ENCODE results near the gene ANKRD55. TPM values are rescaled to one million over a fixed set of nuclear protein-coding genes. Genes with fewer than 3 reads are reported as not detected.

ANKRD55 gene
- total RNA-seq, 4 donors from 2014 or later: not detected

DNA sequence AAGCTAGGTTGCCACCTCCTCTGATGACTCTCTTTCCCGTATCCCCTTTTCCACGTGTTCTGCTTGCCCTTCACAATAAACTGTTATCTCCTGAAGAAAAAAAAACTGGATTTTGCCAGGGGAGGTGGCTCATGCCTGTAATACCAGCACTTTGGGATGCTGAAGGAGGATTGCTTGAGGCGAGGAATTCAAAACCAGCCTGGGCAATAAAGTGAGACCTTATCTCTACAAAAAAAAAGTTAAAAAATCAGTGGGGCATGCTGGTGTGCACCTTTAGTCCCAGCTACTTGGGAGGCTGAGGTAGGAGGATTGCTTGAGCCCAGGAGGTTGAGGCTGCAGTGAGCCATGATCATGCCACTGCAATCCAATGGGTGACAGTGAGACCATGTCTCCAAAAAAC is 156.6 kb downstream of the ANKRD55 start:
- Histone ChIP-seq H3K4me1 (peaks cover 0 to 62% (median 9%) of the 10 kb centered on the region in 4 donors), H3K4me3 (no peak overlapping the region), H3K36me3 (no peaks in the 10 kb centered on the region), H3K27ac (no peak overlapping the region), H3K27me3 (no peaks in the 10 kb centered on the region), H3K9me3 (no peaks in the 10 kb centered on the region)
- 80 to 83% methylated on average over 3 of the region's 3 CpGs for WGBS, 2 donors
- TF ChIP-seq EP300 (IDR thresholded peaks at IDR 0.05) (no peak), POLR2A (IDR thresholded peaks at IDR 0.05) (no peak)
- TF ChIP-seq, protein P1, sequence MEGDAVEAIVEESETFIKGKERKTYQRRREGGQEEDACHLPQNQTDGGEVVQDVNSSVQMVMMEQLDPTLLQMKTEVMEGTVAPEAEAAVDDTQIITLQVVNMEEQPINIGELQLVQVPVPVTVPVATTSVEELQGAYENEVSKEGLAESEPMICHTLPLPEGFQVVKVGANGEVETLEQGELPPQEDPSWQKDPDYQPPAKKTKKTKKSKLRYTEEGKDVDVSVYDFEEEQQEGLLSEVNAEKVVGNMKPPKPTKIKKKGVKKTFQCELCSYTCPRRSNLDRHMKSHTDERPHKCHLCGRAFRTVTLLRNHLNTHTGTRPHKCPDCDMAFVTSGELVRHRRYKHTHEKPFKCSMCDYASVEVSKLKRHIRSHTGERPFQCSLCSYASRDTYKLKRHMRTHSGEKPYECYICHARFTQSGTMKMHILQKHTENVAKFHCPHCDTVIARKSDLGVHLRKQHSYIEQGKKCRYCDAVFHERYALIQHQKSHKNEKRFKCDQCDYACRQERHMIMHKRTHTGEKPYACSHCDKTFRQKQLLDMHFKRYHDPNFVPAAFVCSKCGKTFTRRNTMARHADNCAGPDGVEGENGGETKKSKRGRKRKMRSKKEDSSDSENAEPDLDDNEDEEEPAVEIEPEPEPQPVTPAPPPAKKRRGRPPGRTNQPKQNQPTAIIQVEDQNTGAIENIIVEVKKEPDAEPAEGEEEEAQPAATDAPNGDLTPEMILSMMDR (IDR thresholded peaks at IDR 0.05): no peak
- DNase-seq (ENCODE audit: low spot score in 2 of 2): no peak

DNA sequence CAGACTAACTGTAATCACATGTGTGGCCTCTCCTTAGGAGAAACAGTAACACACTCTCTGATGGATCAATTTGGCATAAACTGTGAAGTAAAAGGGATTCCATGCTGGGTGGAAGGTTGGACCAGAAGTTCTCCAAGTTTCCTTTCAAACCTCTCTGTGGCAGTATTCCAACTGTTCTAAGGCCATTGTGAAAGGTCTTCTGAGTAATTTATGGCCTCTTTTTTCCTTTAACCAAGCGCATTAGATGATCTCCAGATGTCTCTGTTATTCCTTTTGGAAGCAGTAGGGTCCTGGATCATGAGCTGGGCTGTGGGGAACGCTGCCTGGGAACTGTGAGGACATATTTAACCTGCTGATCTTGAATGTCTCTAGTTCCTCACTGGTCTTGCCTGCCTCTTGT is 157.8 kb downstream of the ANKRD55 start:
- H3K4me3 ChIP-seq: no peak overlapping the region
- H3K36me3 ChIP-seq: no peaks in the 10 kb centered on the region
- 62 to 63% methylated on average over 2 of the region's 2 CpGs for WGBS, 2 donors
- TF ChIP-seq EP300 (IDR thresholded peaks at IDR 0.05) (peak; percentile 45 to 92), POLR2A (IDR thresholded peaks at IDR 0.05) (no peak)
- TF ChIP-seq, protein P1 (IDR thresholded peaks at IDR 0.05): peak in 1 of 5 experiments; percentile 17
- no peaks in the 10 kb centered on the region for H3K9me3 ChIP-seq
- H3K27ac ChIP-seq: peak overlapping the region; percentile 40 to 79 (median 64)
- no peaks in the 10 kb centered on the region for H3K27me3 ChIP-seq
- DNase-seq (ENCODE audit: low spot score in 2 of 2): peak; percentile 40 to 74
- H3K4me1 ChIP-seq: peaks cover 0 to 65% (median 16%) of the 10 kb centered on the region in 4 donors

DNA sequence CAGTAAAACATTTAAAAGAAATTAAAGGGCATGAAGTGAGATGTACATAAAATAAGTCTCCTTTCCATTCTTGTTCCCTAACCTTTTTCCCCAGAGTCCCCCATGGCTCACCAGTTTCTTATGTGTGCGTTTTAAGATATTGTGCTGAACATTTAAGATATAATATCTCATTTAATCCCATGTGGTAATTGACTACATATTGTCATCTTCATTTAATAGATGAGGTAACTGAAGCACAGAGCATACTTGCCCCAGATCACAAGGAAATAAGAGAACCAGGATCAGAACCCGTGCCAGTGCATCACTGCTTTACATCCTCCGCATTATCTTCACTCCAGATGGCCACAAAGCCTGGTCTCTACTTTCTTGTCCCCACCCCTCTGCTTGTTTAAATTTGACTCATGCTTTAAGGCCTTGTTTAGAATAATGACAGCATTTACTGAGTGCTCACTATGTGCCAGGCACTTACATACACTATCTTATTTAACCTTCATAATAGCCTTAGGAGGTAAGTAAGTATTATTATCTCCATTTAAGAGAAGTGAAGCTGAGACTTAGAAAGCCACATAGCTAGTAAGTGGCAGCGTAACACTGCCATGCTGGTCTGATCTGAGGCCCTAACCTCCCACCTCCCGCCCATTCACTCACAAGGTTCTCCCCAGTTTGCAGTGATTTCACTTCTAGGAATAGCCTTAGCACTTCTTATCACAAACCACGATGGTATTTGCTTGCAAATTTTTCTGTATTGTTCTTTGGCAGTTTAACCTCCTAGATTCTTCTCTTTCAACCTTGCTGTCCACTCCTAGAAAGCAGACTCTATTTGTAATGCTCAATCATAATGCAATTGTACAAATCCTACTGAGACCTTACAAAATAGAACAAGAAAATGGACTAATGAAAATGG is 160.0 kb downstream of the ANKRD55 start:
- Histone ChIP-seq H3K9me3 (no peaks in the 10 kb centered on the region), H3K27me3 (no peaks in the 10 kb centered on the region), H3K36me3 (no peaks in the 10 kb centered on the region), H3K27ac (no peak overlapping the region), H3K4me1 (peaks cover 0 to 60% (median 15%) of the 10 kb centered on the region in 4 donors), H3K4me3 (no peak overlapping the region)
- TF ChIP-seq, protein P1 (IDR thresholded peaks at IDR 0.05): no peak
- TF ChIP-seq EP300 (IDR thresholded peaks at IDR 0.05): no peak
- TF ChIP-seq POLR2A (IDR thresholded peaks at IDR 0.05): no peak
- 87 to 88% methylated on average over 6 of the region's 6 CpGs for WGBS, 2 donors
- DNase-seq (ENCODE audit: low spot score in 2 of 2): no peak

DNA sequence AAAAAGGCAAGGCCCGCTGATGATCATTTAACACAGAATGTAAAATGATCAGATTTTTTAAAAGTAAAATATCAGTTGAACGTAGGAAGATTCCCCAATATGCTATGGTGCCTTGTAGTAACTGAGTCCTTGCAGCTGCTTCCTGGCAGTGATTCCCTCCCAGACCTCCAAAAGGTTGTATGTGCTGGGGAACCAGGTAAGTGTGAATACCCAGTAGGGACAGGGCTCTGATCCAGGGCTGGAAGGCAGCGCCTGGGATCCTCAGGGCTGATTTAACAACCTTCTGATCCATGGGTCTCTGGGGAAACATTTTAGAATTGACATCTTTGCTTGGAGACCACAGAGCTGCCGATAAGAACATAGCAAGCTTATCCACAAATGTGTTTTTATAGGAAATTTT is 161.7 kb downstream of the ANKRD55 start:
- H3K27ac ChIP-seq: peak overlapping the region in 3 of 4 donors; percentile 7 to 62 (median 53)
- H3K4me3 ChIP-seq: no peak overlapping the region
- no peak for DNase-seq (ENCODE audit: low spot score in 2 of 2)
- H3K9me3 ChIP-seq: no peaks in the 10 kb centered on the region
- peaks cover 0 to 52% (median 15%) of the 10 kb centered on the region in 4 donors for H3K4me1 ChIP-seq
- H3K27me3 ChIP-seq: no peaks in the 10 kb centered on the region
- WGBS, 2 donors: 45 to 46% methylated on average over 4 of the region's 4 CpGs
- TF ChIP-seq, protein P1 (IDR thresholded peaks at IDR 0.05): no peak
- TF ChIP-seq EP300 (IDR thresholded peaks at IDR 0.05): no peak
- TF ChIP-seq POLR2A (IDR thresholded peaks at IDR 0.05): no peak
- H3K36me3 ChIP-seq: no peaks in the 10 kb centered on the region

DNA sequence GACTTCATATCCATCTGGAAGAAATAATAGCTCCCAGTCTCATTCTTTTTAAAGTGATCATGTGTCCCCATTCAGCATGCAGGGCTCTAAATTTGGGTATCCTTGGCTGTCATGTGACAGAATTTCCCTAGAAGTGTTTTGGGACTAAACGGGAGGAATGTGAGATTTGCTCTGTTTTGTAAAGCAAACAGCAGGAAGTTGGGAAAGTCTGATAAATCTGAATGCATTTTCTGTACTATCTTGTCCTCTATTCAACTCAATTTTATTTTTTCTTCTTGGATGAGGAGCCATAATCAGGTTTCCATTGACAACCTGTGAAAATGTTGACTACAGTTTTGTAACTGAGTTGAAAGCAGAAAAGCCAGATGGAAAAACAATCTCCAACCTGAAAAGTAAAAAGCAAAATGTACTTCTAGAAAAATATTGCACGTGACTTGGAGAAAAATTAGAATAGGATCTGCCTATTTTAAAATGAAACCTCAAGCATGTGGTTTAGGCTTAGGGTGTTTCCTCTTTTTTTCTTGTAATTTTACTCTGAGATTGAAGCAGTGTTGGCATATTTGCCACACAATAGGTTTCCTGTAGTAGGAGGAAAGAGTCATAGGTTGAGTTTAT is 162.2 kb downstream of the ANKRD55 start:
- DNase-seq (ENCODE audit: low spot score in 2 of 2): no peak
- TF ChIP-seq EP300 (IDR thresholded peaks at IDR 0.05) (peak in 1 of 2 donors; percentile 32), POLR2A (IDR thresholded peaks at IDR 0.05) (no peak)
- TF ChIP-seq, protein P1 (IDR thresholded peaks at IDR 0.05): no peak
- Histone ChIP-seq H3K9me3 (no peaks in the 10 kb centered on the region), H3K36me3 (no peaks in the 10 kb centered on the region), H3K27me3 (no peaks in the 10 kb centered on the region), H3K27ac (peak overlapping the region in 3 of 4 donors; percentile 7 to 62 (median 53)), H3K4me3 (no peak overlapping the region), H3K4me1 (peaks cover 0 to 47% (median 15%) of the 10 kb centered on the region in 4 donors)
- WGBS, 2 donors: 12 to 15% methylated on average over 2 of the region's 2 CpGs

Measured in tibial nerve (tissue), 4 donors.